Measurements from ENCODE around the gene NSL1.

GRCh38 chr1:212820969-212821368 lies 29.4 kb upstream of the NSL1 start:
- TF ChIP-seq CTCF (IDR thresholded peaks at IDR 0.05; ENCODE audit: borderline replicate concordance, extremely low read depth, low read length, poor library complexity, severe bottlenecking) = no peak
- TF ChIP-seq EZH2 (IDR thresholded peaks at IDR 0.05; ENCODE audit: borderline replicate concordance, low read depth, low read length, severe bottlenecking) = no peak
